Measurements from ENCODE around the gene DLGAP5.

DNA sequence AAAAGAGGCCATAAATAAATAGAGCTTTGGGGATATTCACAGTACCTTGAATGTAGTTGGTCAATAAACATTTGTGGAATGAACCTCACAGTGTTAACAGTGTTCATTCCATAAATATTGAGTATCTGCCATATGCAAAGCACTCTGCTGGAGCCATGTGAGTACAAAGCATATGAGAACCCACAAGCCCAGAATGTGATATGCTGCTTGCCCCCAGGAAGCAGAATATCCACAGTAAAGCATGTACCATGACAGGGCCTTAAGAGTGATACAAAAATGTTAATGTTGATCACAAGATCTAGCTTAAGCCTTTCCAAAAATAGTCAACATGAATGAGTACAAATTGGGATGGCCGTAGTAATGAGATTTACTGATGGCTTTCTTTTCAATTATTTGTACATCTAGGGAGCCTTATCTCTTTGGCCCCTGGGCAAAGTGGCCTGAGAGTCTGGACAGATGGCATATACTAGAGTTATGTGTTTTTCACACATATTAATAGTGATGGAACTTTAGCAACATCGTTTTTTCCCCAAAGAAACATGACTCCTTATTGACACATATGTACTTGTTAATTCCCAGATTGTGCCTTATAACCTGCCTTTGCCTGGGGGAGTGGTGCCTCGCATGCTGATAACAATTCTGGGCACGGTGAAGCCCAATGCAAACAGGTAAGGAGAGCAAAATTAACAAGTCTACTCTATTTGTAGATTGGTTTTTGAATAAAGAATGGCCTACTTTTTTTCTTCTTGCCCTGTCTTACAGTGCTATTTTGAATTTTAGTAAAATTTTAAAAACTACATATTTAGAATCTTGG lies 51.5 kb downstream of the DLGAP5 start:
- TF ChIP-seq ZNF274 (IDR thresholded peaks at IDR 0.05; ENCODE audit: low read depth, low read length), result no peak
- no peak for TF ChIP-seq YY1 (IDR thresholded peaks at IDR 0.05; ENCODE audit: insufficient read depth, insufficient read length)
- no peak for TF ChIP-seq SUZ12 (IDR thresholded peaks at IDR 0.05; ENCODE audit: extremely low read depth, insufficient read depth, insufficient read length)
